HepG2 (cell line): ENCODE results near the gene SNAP47. TPM values are rescaled to one million over a fixed set of nuclear protein-coding genes. Genes with fewer than 3 reads are reported as not detected.

Source experiments
- CEBPG ChIP-seq: IDR thresholded peaks from 2 replicates; pipeline ENCODE4 v1.6.1; 2016
- FOSL1 ChIP-seq: sonication (generic); formaldehyde crosslinking; IDR thresholded peaks from 2 replicates; pipeline ENCODE4 v1.9.0; 2021; ENCODE audit warnings: missing genetic modification reagents, borderline replicate concordance
- GABPA ChIP-seq, 2 experiments: IDR thresholded peaks; 2 replicates each; pipeline ENCODE4 v1.6.1; 2011 to 2016; ENCODE audit warnings: low read depth in 2 of 2, low read length in 1 of 2, missing biosample characterization in 1 of 2, missing genetic modification characterization in 1 of 2
- NCOA1 ChIP-seq: sonication (generic); formaldehyde crosslinking; IDR thresholded peaks from 2 replicates; pipeline ENCODE4 v1.9.0; 2021; ENCODE audit warnings: missing genetic modification reagents
- PHF8 ChIP-seq: sonication (generic); formaldehyde crosslinking; IDR thresholded peaks from 2 replicates; pipeline ENCODE4 v1.5.0; 2020; ENCODE audit warnings: missing genetic modification reagents
- POLR2AphosphoS5 ChIP-seq: IDR thresholded peaks from 2 replicates; pipeline ENCODE4 v1.6.1; 2012; ENCODE audit warnings: low read depth, low read length
- SAFB2 ChIP-seq: sonication (generic); formaldehyde crosslinking; IDR thresholded peaks from 2 replicates; pipeline ENCODE4 v1.5.1; 2020; ENCODE audit warnings: missing genetic modification reagents, low read depth, mild to moderate bottlenecking, borderline replicate concordance
- SALL1 ChIP-seq: sonication (generic); formaldehyde crosslinking; IDR thresholded peaks from 2 replicates; pipeline ENCODE4 v1.8.0; 2022; ENCODE audit warnings: mild to moderate bottlenecking, missing genetic modification reagents
- SRSF4 ChIP-seq: fragments of 200-400 bp; formaldehyde crosslinking; IDR thresholded peaks from one replicate; pipeline ENCODE4 v1.6.1; 2018; ENCODE audit warnings: mild to moderate bottlenecking, low read depth, low read length, moderate library complexity; ENCODE audit not compliant: poor library complexity, severe bottlenecking
- ZNF160 ChIP-seq: sonication (generic); formaldehyde crosslinking; IDR thresholded peaks from 2 replicates; pipeline ENCODE4 v1.8.0; 2022; ENCODE audit warnings: mild to moderate bottlenecking, inconsistent platforms, missing genetic modification reagents
- ZNF329 ChIP-seq: sonication (generic); formaldehyde crosslinking; IDR thresholded peaks from 2 replicates; pipeline ENCODE4 v1.9.0; 2021; ENCODE audit warnings: low read depth, mild to moderate bottlenecking, missing genetic modification reagents
- ZNF550 ChIP-seq: sonication (generic); formaldehyde crosslinking; IDR thresholded peaks from 2 replicates; pipeline ENCODE4 v1.4.0; 2020; ENCODE audit warnings: mild to moderate bottlenecking, missing genetic modification reagents, borderline replicate concordance
- ZNF605 ChIP-seq: sonication (generic); formaldehyde crosslinking; IDR thresholded peaks from 2 replicates; pipeline ENCODE4 v1.8.0; 2022; ENCODE audit warnings: mild to moderate bottlenecking, missing genetic modification reagents
- ZNF761 ChIP-seq: sonication (generic); formaldehyde crosslinking; conservative IDR thresholded peaks from 2 replicates; pipeline ENCODE4 v1.4.0; 2020; ENCODE audit warnings: mild to moderate bottlenecking, missing genetic modification reagents
- ZNF766 ChIP-seq: sonication (generic); formaldehyde crosslinking; IDR thresholded peaks from 2 replicates; pipeline ENCODE4 v1.5.0; 2020; ENCODE audit warnings: missing genetic modification reagents, borderline replicate concordance
- ZNF772 ChIP-seq: sonication (generic); formaldehyde crosslinking; IDR thresholded peaks from 2 replicates; pipeline ENCODE4 v1.5.0; 2020; ENCODE audit warnings: mild to moderate bottlenecking, missing genetic modification reagents
- ZZZ3 ChIP-seq: sonication (generic); formaldehyde crosslinking; IDR thresholded peaks from 2 replicates; pipeline ENCODE4 v1.4.0; 2020; ENCODE audit warnings: missing genetic modification reagents, mild to moderate bottlenecking, borderline replicate concordance
- polyA plus RNA-seq, 8 experiments: library from polyadenylated mRNA; depleted of rRNA in 3 of 8; stranded (reverse) in 7 of 8; unstranded in 1 of 8; fragments of >200 nt; fragmentation: Illumina TruSeq in 4 of 8; extraction: Trizol in 4 of 8; gene quantifications; 2 replicates each; pipeline versions ENCODE4 v1.2.1 to v1.2.3, GENCODE V29; 2011 to 2016; ENCODE audit warnings: low read depth in 4 of 8, missing spikeins in 1 of 8, mixed read lengths in 1 of 8; ENCODE audit not compliant: insufficient read depth in 1 of 8
- total RNA-seq, 5 experiments: library from RNA; depleted of rRNA; stranded (reverse); fragments of >200 nt; fragmentation: Illumina TruSeq; extraction: Trizol; gene quantifications; 2 replicates each; pipeline ENCODE4 v1.2.3, GENCODE V29; 2016; ENCODE audit warnings: low read depth in 1 of 5
- TF ChIP-seq, protein P1 (sequence below): sonication (generic); formaldehyde crosslinking; IDR thresholded peaks from 2 replicates; pipeline ENCODE4 v1.5.0; 2020; ENCODE audit warnings: mild to moderate bottlenecking, low read depth, missing genetic modification reagents, borderline replicate concordance
- TF ChIP-seq, protein P2 (sequence below): sonication (generic); formaldehyde crosslinking; IDR thresholded peaks from 2 replicates; pipeline ENCODE4 v1.5.0; 2020; ENCODE audit warnings: missing genetic modification reagents
- TF ChIP-seq, protein P3 (sequence below): sonication (generic); formaldehyde crosslinking; IDR thresholded peaks from 2 replicates; pipeline ENCODE4 v1.8.1; 2022; ENCODE audit warnings: mild to moderate bottlenecking, missing genetic modification reagents
- TF ChIP-seq, protein P4 (sequence below): sonication (generic); formaldehyde crosslinking; IDR thresholded peaks from 2 replicates; pipeline ENCODE4 v1.4.0; 2020; ENCODE audit warnings: low read depth, mild to moderate bottlenecking, missing genetic modification reagents
- TF ChIP-seq, protein P5 (sequence below): sonication (generic); formaldehyde crosslinking; IDR thresholded peaks from 2 replicates; pipeline ENCODE4 v1.5.0; 2020; ENCODE audit warnings: mild to moderate bottlenecking, missing genetic modification reagents

The SNAP47 gene
- total and polyA plus RNA-seq, 2 of the 13 experiments (the other 11 are each of a cell fraction or from before 2014, with no cell fraction given): 13.6 to 25.1 TPM

DNA sequence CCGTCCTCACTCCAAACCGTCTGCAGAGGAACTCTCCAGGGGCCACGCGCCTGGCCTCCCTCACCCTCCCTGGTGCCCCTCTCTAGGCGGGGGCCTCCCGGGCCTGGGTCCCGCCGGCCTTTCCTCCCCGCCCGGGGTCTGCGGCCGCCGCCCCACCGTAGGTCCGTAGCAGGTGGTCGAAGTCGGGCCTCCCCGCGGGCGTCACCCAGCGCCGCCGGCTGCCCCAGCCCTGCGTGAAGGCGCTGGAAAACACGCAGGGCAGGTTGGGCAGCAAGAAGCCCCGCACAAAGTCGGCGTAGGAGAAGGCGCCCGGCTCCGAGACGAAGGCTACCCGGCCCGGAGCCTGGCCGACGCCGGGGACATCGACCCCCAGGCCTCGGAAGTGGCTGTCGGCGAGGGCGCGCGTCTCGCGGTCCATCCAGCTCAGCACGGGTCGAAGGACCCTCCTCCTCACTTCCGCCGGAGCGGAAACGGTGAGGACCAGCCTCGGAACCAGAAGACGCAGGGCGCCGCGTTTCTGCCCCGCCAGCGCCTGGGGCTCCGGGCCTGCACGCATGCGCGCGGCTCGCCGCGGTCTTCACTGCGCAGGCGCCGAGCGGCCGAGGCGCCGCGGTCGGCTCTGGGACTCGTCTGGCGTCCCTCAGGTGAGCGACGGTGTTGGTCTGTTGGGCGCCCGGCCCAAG, at the start of gene SNAP47, which contains the start of gene JMJD4 (continued):
- TF ChIP-seq, protein P1, sequence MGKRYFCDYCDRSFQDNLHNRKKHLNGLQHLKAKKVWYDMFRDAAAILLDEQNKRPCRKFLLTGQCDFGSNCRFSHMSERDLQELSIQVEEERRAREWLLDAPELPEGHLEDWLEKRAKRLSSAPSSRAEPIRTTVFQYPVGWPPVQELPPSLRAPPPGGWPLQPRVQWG (CRISPR knock-in tag): no peak
- TF ChIP-seq ZZZ3 (peak; percentile 95), ZNF766 (CRISPR knock-in tag) (peak; percentile 97; the same call in 1 of the 2 replicates), SRSF4 (no peak), SAFB2 (CRISPR knock-in tag) (peak; percentile 94), ZNF160 (CRISPR knock-in tag) (peak; percentile 96), CEBPG (CRISPR knock-in tag) (peak; percentile 32; the same call in 1 of the 2 replicates), PHF8 (peak; percentile 99), ZNF550 (0 out of 2 replicates have a peak, but pooled peaks have one; percentile 59), GABPA (IDR thresholded peaks at IDR 0.05; ENCODE audit: low read depth, low read length) (no peak), GABPA (CRISPR knock-in tag; IDR thresholded peaks at IDR 0.05; ENCODE audit: low read depth) (peak; percentile 93), ZNF329 (peak; percentile 38), POLR2AphosphoS5 (peak; percentile 90), ZNF605 (CRISPR knock-in tag) (peak; percentile 77), SALL1 (CRISPR knock-in tag) (peak; percentile 96), ZNF761 (CRISPR knock-in tag) (peak; percentile 88; the same call in 1 of the 2 replicates), NCOA1 (CRISPR knock-in tag) (peak; percentile 93), FOSL1 (CRISPR knock-in tag) (peak; percentile 50; the same call in 1 of the 2 replicates), ZNF772 (CRISPR knock-in tag) (peak; percentile 98)
- TF ChIP-seq, protein P2, sequence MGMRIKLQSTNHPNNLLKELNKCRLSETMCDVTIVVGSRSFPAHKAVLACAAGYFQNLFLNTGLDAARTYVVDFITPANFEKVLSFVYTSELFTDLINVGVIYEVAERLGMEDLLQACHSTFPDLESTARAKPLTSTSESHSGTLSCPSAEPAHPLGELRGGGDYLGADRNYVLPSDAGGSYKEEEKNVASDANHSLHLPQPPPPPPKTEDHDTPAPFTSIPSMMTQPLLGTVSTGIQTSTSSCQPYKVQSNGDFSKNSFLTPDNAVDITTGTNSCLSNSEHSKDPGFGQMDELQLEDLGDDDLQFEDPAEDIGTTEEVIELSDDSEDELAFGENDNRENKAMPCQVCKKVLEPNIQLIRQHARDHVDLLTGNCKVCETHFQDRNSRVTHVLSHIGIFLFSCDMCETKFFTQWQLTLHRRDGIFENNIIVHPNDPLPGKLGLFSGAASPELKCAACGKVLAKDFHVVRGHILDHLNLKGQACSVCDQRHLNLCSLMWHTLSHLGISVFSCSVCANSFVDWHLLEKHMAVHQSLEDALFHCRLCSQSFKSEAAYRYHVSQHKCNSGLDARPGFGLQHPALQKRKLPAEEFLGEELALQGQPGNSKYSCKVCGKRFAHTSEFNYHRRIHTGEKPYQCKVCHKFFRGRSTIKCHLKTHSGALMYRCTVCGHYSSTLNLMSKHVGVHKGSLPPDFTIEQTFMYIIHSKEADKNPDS (CRISPR knock-in tag): 0 out of 2 replicates have a peak, but pooled peaks have one; percentile 51
- TF ChIP-seq, protein P3, sequence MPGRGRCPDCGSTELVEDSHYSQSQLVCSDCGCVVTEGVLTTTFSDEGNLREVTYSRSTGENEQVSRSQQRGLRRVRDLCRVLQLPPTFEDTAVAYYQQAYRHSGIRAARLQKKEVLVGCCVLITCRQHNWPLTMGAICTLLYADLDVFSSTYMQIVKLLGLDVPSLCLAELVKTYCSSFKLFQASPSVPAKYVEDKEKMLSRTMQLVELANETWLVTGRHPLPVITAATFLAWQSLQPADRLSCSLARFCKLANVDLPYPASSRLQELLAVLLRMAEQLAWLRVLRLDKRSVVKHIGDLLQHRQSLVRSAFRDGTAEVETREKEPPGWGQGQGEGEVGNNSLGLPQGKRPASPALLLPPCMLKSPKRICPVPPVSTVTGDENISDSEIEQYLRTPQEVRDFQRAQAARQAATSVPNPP (CRISPR knock-in tag): peak; percentile 82; the same call in 1 of the 2 replicates
- TF ChIP-seq, protein P4, sequence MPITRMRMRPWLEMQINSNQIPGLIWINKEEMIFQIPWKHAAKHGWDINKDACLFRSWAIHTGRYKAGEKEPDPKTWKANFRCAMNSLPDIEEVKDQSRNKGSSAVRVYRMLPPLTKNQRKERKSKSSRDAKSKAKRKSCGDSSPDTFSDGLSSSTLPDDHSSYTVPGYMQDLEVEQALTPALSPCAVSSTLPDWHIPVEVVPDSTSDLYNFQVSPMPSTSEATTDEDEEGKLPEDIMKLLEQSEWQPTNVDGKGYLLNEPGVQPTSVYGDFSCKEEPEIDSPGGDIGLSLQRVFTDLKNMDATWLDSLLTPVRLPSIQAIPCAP: peak; percentile 27; the same call in 1 of the 2 replicates
- TF ChIP-seq, protein P5, sequence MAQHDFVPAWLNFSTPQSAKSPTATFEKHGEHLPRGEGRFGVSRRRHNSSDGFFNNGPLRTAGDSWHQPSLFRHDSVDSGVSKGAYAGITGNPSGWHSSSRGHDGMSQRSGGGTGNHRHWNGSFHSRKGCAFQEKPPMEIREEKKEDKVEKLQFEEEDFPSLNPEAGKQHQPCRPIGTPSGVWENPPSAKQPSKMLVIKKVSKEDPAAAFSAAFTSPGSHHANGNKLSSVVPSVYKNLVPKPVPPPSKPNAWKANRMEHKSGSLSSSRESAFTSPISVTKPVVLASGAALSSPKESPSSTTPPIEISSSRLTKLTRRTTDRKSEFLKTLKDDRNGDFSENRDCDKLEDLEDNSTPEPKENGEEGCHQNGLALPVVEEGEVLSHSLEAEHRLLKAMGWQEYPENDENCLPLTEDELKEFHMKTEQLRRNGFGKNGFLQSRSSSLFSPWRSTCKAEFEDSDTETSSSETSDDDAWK (CRISPR knock-in tag): no peak
